Measurements from ENCODE around the gene EZR. TPM values are rescaled to one million over a fixed set of nuclear protein-coding genes. Genes with fewer than 3 reads are reported as not detected.

Gene EZR
- total RNA-seq, 1 experiment from 2014 or later = 263 TPM

- no peak overlapping the region for H3K4me3 ChIP-seq (ENCODE audit: low read depth in 2 of 2, low read length in 2 of 2)
- ATAC-seq (no peak), DNase-seq (ENCODE audit: low read depth, low spot score) (no peak)
- TF ChIP-seq, protein P1, sequence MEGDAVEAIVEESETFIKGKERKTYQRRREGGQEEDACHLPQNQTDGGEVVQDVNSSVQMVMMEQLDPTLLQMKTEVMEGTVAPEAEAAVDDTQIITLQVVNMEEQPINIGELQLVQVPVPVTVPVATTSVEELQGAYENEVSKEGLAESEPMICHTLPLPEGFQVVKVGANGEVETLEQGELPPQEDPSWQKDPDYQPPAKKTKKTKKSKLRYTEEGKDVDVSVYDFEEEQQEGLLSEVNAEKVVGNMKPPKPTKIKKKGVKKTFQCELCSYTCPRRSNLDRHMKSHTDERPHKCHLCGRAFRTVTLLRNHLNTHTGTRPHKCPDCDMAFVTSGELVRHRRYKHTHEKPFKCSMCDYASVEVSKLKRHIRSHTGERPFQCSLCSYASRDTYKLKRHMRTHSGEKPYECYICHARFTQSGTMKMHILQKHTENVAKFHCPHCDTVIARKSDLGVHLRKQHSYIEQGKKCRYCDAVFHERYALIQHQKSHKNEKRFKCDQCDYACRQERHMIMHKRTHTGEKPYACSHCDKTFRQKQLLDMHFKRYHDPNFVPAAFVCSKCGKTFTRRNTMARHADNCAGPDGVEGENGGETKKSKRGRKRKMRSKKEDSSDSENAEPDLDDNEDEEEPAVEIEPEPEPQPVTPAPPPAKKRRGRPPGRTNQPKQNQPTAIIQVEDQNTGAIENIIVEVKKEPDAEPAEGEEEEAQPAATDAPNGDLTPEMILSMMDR (IDR thresholded peaks at IDR 0.05) = no peak
- no peak for TF ChIP-seq POLR2AphosphoS5 (IDR thresholded peaks at IDR 0.05; ENCODE audit: low read depth, low read length)
- TF ChIP-seq SIN3A (IDR thresholded peaks at IDR 0.05; ENCODE audit: borderline replicate concordance, insufficient read depth, low read depth, low read length) = no peak
- TF ChIP-seq REST (IDR thresholded peaks at IDR 0.05; ENCODE audit: insufficient read depth in 1 of 2, low read depth in 2 of 2, low read length in 1 of 2) = no peak
- TF ChIP-seq TCF7L2 (IDR thresholded peaks at IDR 0.05; ENCODE audit: low read depth, low read length) = no peak
- no peaks in the 10 kb centered on the region for H3K9me3 ChIP-seq (ENCODE audit: control insufficient read depth, insufficient read depth, low read depth, low read length)
- H3K36me3 ChIP-seq (ENCODE audit: control insufficient read depth, insufficient read depth, low read length) = peaks cover 51% of the 10 kb centered on the region
- H3K27ac ChIP-seq (ENCODE audit: low read length) = no peak overlapping the region
- intact Hi-C loops (cut with micrococcal nuclease; ENCODE audit: unreplicated experiment) (no loop called here), in situ Hi-C loops (cut with HindIII; ENCODE audit: low pct_unique_long_range_greater_than_20kb, low sequenced_read_pairs) (no loop called here)
- BruUV-seq (replicated peaks) = no TSS peak
- H3K4me1 ChIP-seq (ENCODE audit: control insufficient read depth, insufficient read depth, low read length) = no peaks in the 10 kb centered on the region
- POLR2A ChIA-PET = no interaction called here
- H3K27me3 ChIP-seq (ENCODE audit: control insufficient read depth, insufficient read depth, low read length) = no peaks in the 10 kb centered on the region
- CTCF ChIA-PET = no interaction called here
Measured at GRCh38 chr6:158782432-158783166, 36.6 kb downstream of the EZR start.

- ATAC-seq (no peak), DNase-seq (ENCODE audit: low read depth, low spot score) (no peak)
- no peaks in the 10 kb centered on the region for H3K27me3 ChIP-seq (ENCODE audit: control insufficient read depth, insufficient read depth, low read length)
- no peaks in the 10 kb centered on the region for H3K9me3 ChIP-seq (ENCODE audit: control insufficient read depth, insufficient read depth, low read depth, low read length)
- intact Hi-C loops (cut with micrococcal nuclease; ENCODE audit: unreplicated experiment) (no loop called here), in situ Hi-C loops (cut with HindIII; ENCODE audit: low pct_unique_long_range_greater_than_20kb, low sequenced_read_pairs) (no loop called here)
- no TSS peak for BruUV-seq (replicated peaks)
- no peak overlapping the region for H3K27ac ChIP-seq (ENCODE audit: low read length)
- TF ChIP-seq POLR2AphosphoS5 (IDR thresholded peaks at IDR 0.05; ENCODE audit: low read depth, low read length) (no peak), REST (IDR thresholded peaks at IDR 0.05; ENCODE audit: insufficient read depth in 1 of 2, low read depth in 2 of 2, low read length in 1 of 2) (no peak), TCF7L2 (IDR thresholded peaks at IDR 0.05; ENCODE audit: low read depth, low read length) (no peak)
- TF ChIP-seq, protein P1 (IDR thresholded peaks at IDR 0.05) = no peak
- H3K36me3 ChIP-seq (ENCODE audit: control insufficient read depth, insufficient read depth, low read length) = peaks cover 47% of the 10 kb centered on the region
- ChIA-PET POLR2A (no interaction called here), CTCF (no interaction called here)
- H3K4me1 ChIP-seq (ENCODE audit: control insufficient read depth, insufficient read depth, low read length) = no peaks in the 10 kb centered on the region
- no peak overlapping the region for H3K4me3 ChIP-seq (ENCODE audit: low read depth in 2 of 2, low read length in 2 of 2)
Measured at GRCh38 chr6:158781692-158782373, 37.3 kb downstream of the EZR start.
